GM12874 (cell line): ENCODE results near the gene L3HYPDH.

Experiments used
- CTCF ChIP-seq: IDR thresholded peaks from 2 replicates; pipeline ENCODE4 v1.5.1; 2011; ENCODE audit warnings: low read depth, mild to moderate bottlenecking, control low read depth, low read length, moderate library complexity; ENCODE audit not compliant: insufficient read depth

The L3HYPDH gene

GRCh38 chr14:59435987-59436386 is 48.2 kb downstream of the L3HYPDH start:
- no peak for TF ChIP-seq CTCF

- no peak for TF ChIP-seq CTCF
Observed at GRCh38 chr14:59435101-59435500, 49.1 kb downstream of the L3HYPDH start.

- no peak for TF ChIP-seq CTCF
Observed at GRCh38 chr14:59429790-59430189, 54.4 kb downstream of the L3HYPDH start.

- TF ChIP-seq CTCF: no peak
Observed at GRCh38 chr14:59428581-59429012, 55.6 kb downstream of the L3HYPDH start.

GRCh38 chr14:59427653-59428580 is 56.3 kb downstream of the L3HYPDH start:
- no peak for TF ChIP-seq CTCF

- TF ChIP-seq CTCF: no peak
Observed at GRCh38 chr14:59425322-59425935, 58.8 kb downstream of the L3HYPDH start.

GRCh38 chr14:59424341-59425071 is 59.7 kb downstream of the L3HYPDH start:
- TF ChIP-seq CTCF: no peak
